IMR-90 (cell line): ENCODE data around the gene SOX8. TPM values are rescaled to one million over a fixed set of nuclear protein-coding genes. Genes with fewer than 3 reads are reported as not detected.

ENCODE experiments used
- ATAC-seq: fragments of 200-7000 bp; cut with Tn5 transposase; 2 replicates; pipeline ENCODE4 v1.9.1; 2020; ENCODE audit warnings: low read depth, mild to moderate bottlenecking, moderate library complexity
- BruUV-seq: library from RNA; stranded (reverse); fragments of 400-500 nt; replicated peaks from 2 replicates; lab custom pipeline; 2021; lab: Mats Ljungman, UMichigan
- CTCF ChIA-PET: fragments of 300-600 bp; formaldehyde crosslinking; extraction: SDS; loops from one replicate; lab custom pipeline; 2021; ENCODE audit warnings: antibody characterized with exemption; lab: Yijun Ruan, JAX
- POLR2A ChIA-PET: fragments of 300-600 bp; sonication (Branson Sonifier 250); formaldehyde crosslinking; loops from one replicate; lab custom pipeline; 2022; ENCODE audit warnings: antibody characterized with exemption; ENCODE audit not compliant: unreplicated experiment; lab: Charles Lee
- DNase-seq: peaks from one replicate; pipeline ENCODE4 v3.0.0; 2013
- H2AFZ ChIP-seq: replicated peaks from 2 replicates; pipeline ENCODE3; 2013; ENCODE audit warnings: low read length, mild to moderate bottlenecking; ENCODE audit not compliant: poor library complexity
- H2AK5ac ChIP-seq: 2 replicates; pipeline ENCODE4 v1.6.1; 2013; ENCODE audit warnings: low read depth, low read length, inconsistent platforms
- H2AK9ac ChIP-seq: replicated peaks from 2 replicates; pipeline ENCODE3; 2013; ENCODE audit warnings: mild to moderate bottlenecking, low read depth, low read length, moderate library complexity; ENCODE audit not compliant: poor library complexity
- H2BK120ac ChIP-seq: 2 replicates; pipeline ENCODE4 v1.6.1; 2013; ENCODE audit warnings: low read depth, low read length, inconsistent platforms
- H2BK15ac ChIP-seq: 3 replicates; pipeline ENCODE4 v1.6.1; 2013; ENCODE audit warnings: low read depth, low read length, inconsistent platforms
- H2BK20ac ChIP-seq: 2 replicates; pipeline ENCODE4 v1.6.1; 2013; ENCODE audit warnings: low read depth, mild to moderate bottlenecking, inconsistent platforms, low read length, moderate library complexity
- H2BK5ac ChIP-seq: 2 replicates; pipeline ENCODE4 v1.6.1; 2013; ENCODE audit warnings: mild to moderate bottlenecking, low read depth, low read length, inconsistent platforms; ENCODE audit not compliant: poor library complexity, severe bottlenecking
- H3K14ac ChIP-seq: replicated peaks from 2 replicates; pipeline ENCODE4 v1.6.1; 2013; ENCODE audit warnings: low read depth, low read length, inconsistent platforms
- H3K18ac ChIP-seq: 2 replicates; pipeline ENCODE4 v1.6.1; 2013; ENCODE audit warnings: low read depth, low read length, control low read depth
- H3K23ac ChIP-seq: 2 replicates; pipeline ENCODE4 v1.6.1; 2013; ENCODE audit warnings: low read depth, low read length, inconsistent platforms
- H3K27ac ChIP-seq: 2 replicates; pipeline ENCODE4 v1.5.1; 2013; ENCODE audit warnings: mild to moderate bottlenecking, control low read depth, low read length; ENCODE audit not compliant: insufficient read depth
- H3K27me3 ChIP-seq: 2 replicates; pipeline ENCODE4 v1.6.1; 2013; ENCODE audit warnings: low read length; ENCODE audit not compliant: control insufficient read depth, insufficient read depth
- H3K36me3 ChIP-seq: 2 replicates; pipeline ENCODE4 v1.6.1; 2013; ENCODE audit warnings: low read length, mixed read lengths; ENCODE audit not compliant: control insufficient read depth, insufficient read depth
- H3K4ac ChIP-seq: 2 replicates; pipeline ENCODE4 v1.6.1; 2013; ENCODE audit warnings: low read depth, low read length, inconsistent platforms
- H3K4me1 ChIP-seq: 2 replicates; pipeline ENCODE4 v1.6.1; 2013; ENCODE audit warnings: low read length, mixed read lengths; ENCODE audit not compliant: control insufficient read depth, insufficient read depth
- H3K4me2 ChIP-seq: 2 replicates; pipeline ENCODE4 v1.6.1; 2013; ENCODE audit warnings: low read depth, mild to moderate bottlenecking, control low read depth, low read length, moderate library complexity
- H3K4me3 ChIP-seq: 2 replicates; pipeline ENCODE4 v1.5.1; 2013; ENCODE audit warnings: low read depth, mild to moderate bottlenecking, control low read depth, low read length, moderate library complexity; ENCODE audit not compliant: insufficient read depth
- H3K56ac ChIP-seq: 2 replicates; pipeline ENCODE4 v1.6.1; 2013; ENCODE audit warnings: low read length, inconsistent platforms; ENCODE audit not compliant: insufficient read depth; ENCODE audit errors: extremely low read depth
- H3K79me1 ChIP-seq, 2 experiments: 2 replicates each; pipeline ENCODE4 v1.6.1; 2013; ENCODE audit warnings: low read length in 2 of 2, inconsistent platforms in 1 of 2, low read depth in 1 of 2
- H3K9ac ChIP-seq: 2 replicates; pipeline ENCODE4 v1.6.1; 2013; ENCODE audit warnings: low read depth, low read length, control low read depth
- H3K9me1 ChIP-seq: 2 replicates; pipeline ENCODE4 v1.6.1; 2013; ENCODE audit warnings: low read length, inconsistent platforms; ENCODE audit not compliant: insufficient read depth
- H3K9me3 ChIP-seq: 2 replicates; pipeline ENCODE4 v1.6.1; 2013; ENCODE audit warnings: low read length; ENCODE audit not compliant: control insufficient read depth, insufficient read depth
- H4K20me1 ChIP-seq: 2 replicates; pipeline ENCODE4 v1.6.1; 2013; ENCODE audit warnings: low read length, inconsistent platforms; ENCODE audit not compliant: insufficient read depth
- H4K5ac ChIP-seq: 2 replicates; pipeline ENCODE4 v1.6.1; 2013; ENCODE audit warnings: mild to moderate bottlenecking, low read depth, low read length, control low read depth
- H4K8ac ChIP-seq, 2 experiments: 2 replicates each; pipeline ENCODE4 v1.6.1; 2013; ENCODE audit warnings: low read depth in 2 of 2, low read length in 2 of 2, control low read depth in 1 of 2, inconsistent platforms in 1 of 2
- H4K91ac ChIP-seq: 2 replicates; pipeline ENCODE4 v1.6.1; 2013; ENCODE audit warnings: low read depth, low read length, inconsistent platforms; ENCODE audit not compliant: insufficient read depth
- BHLHE40 ChIP-seq: fragments of 150-350 bp; IDR thresholded peaks from 2 replicates; pipeline ENCODE4 v1.6.1; 2016; ENCODE audit warnings: mild to moderate bottlenecking, low read depth, low read length
- CEBPB ChIP-seq: IDR thresholded peaks from 2 replicates; pipeline ENCODE4 v1.6.1; 2012; ENCODE audit warnings: low read depth, low read length, improper control_type of control experiment
- CHD1 ChIP-seq: IDR thresholded peaks from 2 replicates; pipeline ENCODE4 v1.6.1; 2012; ENCODE audit warnings: low read depth, low read length, improper control_type of control experiment
- ELK1 ChIP-seq: fragments of 150-350 bp; IDR thresholded peaks from 2 replicates; pipeline ENCODE4 v1.6.1; 2016; ENCODE audit warnings: low read depth, mild to moderate bottlenecking, low read length, moderate library complexity, borderline replicate concordance
- FOS ChIP-seq: fragments of 150-350 bp; IDR thresholded peaks from 2 replicates; pipeline ENCODE4 v1.6.1; 2016; ENCODE audit warnings: low read depth, low read length
- MAZ ChIP-seq: IDR thresholded peaks from 2 replicates; pipeline ENCODE4 v1.6.1; 2012; ENCODE audit warnings: low read depth, mild to moderate bottlenecking, low read length, improper control_type of control experiment, moderate library complexity, borderline replicate concordance
- MXI1 ChIP-seq: IDR thresholded peaks from 2 replicates; pipeline ENCODE4 v1.6.1; 2012; ENCODE audit warnings: low read depth, mild to moderate bottlenecking, low read length, moderate library complexity, borderline replicate concordance
- POLR2A ChIP-seq: IDR thresholded peaks from 2 replicates; pipeline ENCODE4 v1.6.1; 2012; ENCODE audit warnings: mild to moderate bottlenecking, low read depth, low read length
- RCOR1 ChIP-seq: IDR thresholded peaks from 2 replicates; pipeline ENCODE4 v1.6.1; 2012; ENCODE audit warnings: mild to moderate bottlenecking, low read length, improper control_type of control experiment; ENCODE audit not compliant: insufficient replicate concordance
- RFX5 ChIP-seq: IDR thresholded peaks from 2 replicates; pipeline ENCODE4 v1.8.0; 2012; ENCODE audit warnings: low read depth, mild to moderate bottlenecking, low read length, moderate library complexity
- WGBS, 2 experiments: methylation state at CpG; one replicate each; pipeline versions ENCODE4 v1.1.5 to v1.1.7; 2013; ENCODE audit warnings: missing lambda C conversion rate in 2 of 2; ENCODE audit not compliant: insufficient read length in 1 of 2; ENCODE audit errors: extremely low coverage in 2 of 2; 5-methylcytosine and 5-hydroxymethylcytosine counted together
- dilution Hi-C: fragments of 300-500 bp; cut with HindIII; formaldehyde crosslinking; loops from one replicate; pipeline ENCODE4 v1.14.3; 2018; ENCODE audit warnings: low sequenced_read_pairs; ENCODE audit not compliant: unreplicated experiment
- in situ Hi-C: fragments of 300-500 bp; cut with MboI; formaldehyde crosslinking; loops from 3 replicates; pipeline ENCODE4 v1.14.3; 2019; ENCODE audit warnings: low sequenced_read_pairs, inconsistent platforms, mixed read lengths
- intact Hi-C: fragments of 100-400 bp; cut with micrococcal nuclease; formaldehyde crosslinking; loops from 2 replicates; pipeline ENCODE4 v1.10.0; 2022
- polyA plus RNA-seq, 3 experiments: library from polyadenylated mRNA; depleted of rRNA; stranded (reverse); fragments of >200 nt; gene quantifications; 2 replicates each; pipeline ENCODE4 v1.2.3, GENCODE V29; 2012; ENCODE audit warnings: low replicate concordance in 1 of 3
- total RNA-seq: library from RNA; depleted of rRNA; stranded (reverse); fragments of >200 nt; gene quantifications from 2 replicates; pipeline ENCODE4 v1.2.3, GENCODE V29; 2012
- TF ChIP-seq, protein P1 (sequence below): conservative IDR thresholded peaks from 2 replicates; pipeline ENCODE4 v1.5.1; 2012; ENCODE audit warnings: mild to moderate bottlenecking, low read depth, low read length, improper control_type of control experiment

SOX8 gene
- total and polyA plus RNA-seq, 2 of the 4 experiments (the other 2 are of a cell fraction) = under 0.01 to 0.26 TPM

- no peak overlapping the region for H2BK20ac ChIP-seq
- H4K20me1 ChIP-seq = no peaks in the 10 kb centered on the region; the same call in 1 of the 2 replicates
- no peak overlapping the region for H4K91ac ChIP-seq
- no peak overlapping the region for H3K14ac ChIP-seq
- no peak overlapping the region for H4K8ac ChIP-seq
- H3K79me1 ChIP-seq = no peaks in the 10 kb centered on the region
- no peak overlapping the region; the same call in 1 of the 2 replicates for H2BK120ac ChIP-seq
- H2AFZ ChIP-seq = peak overlapping the region; percentile 67
- no peaks in the 10 kb centered on the region for H3K36me3 ChIP-seq
- WGBS, 2 experiments = 77% methylated on average over 22 of the region's 46 CpGs; no CpG with 5 or more reads in 1 of the 2 experiments
- ATAC-seq (peak; percentile 91), DNase-seq (peak; percentile 81)
- peak overlapping the region; percentile 90 for H2AK9ac ChIP-seq
- dilution Hi-C loops (no loop called here), intact Hi-C loops (no loop called here), in situ Hi-C loops (no loop called here)
- H3K23ac ChIP-seq = no peak overlapping the region
- H3K56ac ChIP-seq = no peak overlapping the region
- H3K9me1 ChIP-seq = no peaks in the 10 kb centered on the region
- no peak overlapping the region for H3K4ac ChIP-seq
- peaks cover 45% of the 10 kb centered on the region; the same call in 1 of the 2 replicates for H3K27me3 ChIP-seq
- no peak overlapping the region for H3K18ac ChIP-seq
- ChIA-PET POLR2A (no interaction called here), CTCF (no interaction called here)
- H3K9me3 ChIP-seq = peaks cover 5% of the 10 kb centered on the region
- no peak overlapping the region for H2BK15ac ChIP-seq
- H3K27ac ChIP-seq = no peak overlapping the region
- H3K9ac ChIP-seq = no peak overlapping the region
- BruUV-seq = no TSS peak
- H3K4me1 ChIP-seq = peaks cover 7% of the 10 kb centered on the region
- TF ChIP-seq MXI1 (0 out of 2 replicates have a peak, but pooled peaks have one; percentile 26), CHD1 (no peak), MAZ (peak; percentile 9; the same call in 1 of the 2 replicates), ELK1 (no peak), FOS (peak; percentile 98), BHLHE40 (peak; percentile 90), POLR2A (no peak), RCOR1 (peak; percentile 59), RFX5 (no peak), CEBPB (no peak)
- TF ChIP-seq, protein P1, sequence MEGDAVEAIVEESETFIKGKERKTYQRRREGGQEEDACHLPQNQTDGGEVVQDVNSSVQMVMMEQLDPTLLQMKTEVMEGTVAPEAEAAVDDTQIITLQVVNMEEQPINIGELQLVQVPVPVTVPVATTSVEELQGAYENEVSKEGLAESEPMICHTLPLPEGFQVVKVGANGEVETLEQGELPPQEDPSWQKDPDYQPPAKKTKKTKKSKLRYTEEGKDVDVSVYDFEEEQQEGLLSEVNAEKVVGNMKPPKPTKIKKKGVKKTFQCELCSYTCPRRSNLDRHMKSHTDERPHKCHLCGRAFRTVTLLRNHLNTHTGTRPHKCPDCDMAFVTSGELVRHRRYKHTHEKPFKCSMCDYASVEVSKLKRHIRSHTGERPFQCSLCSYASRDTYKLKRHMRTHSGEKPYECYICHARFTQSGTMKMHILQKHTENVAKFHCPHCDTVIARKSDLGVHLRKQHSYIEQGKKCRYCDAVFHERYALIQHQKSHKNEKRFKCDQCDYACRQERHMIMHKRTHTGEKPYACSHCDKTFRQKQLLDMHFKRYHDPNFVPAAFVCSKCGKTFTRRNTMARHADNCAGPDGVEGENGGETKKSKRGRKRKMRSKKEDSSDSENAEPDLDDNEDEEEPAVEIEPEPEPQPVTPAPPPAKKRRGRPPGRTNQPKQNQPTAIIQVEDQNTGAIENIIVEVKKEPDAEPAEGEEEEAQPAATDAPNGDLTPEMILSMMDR = no peak
- no peak overlapping the region for H3K4me3 ChIP-seq
- no peak overlapping the region for H4K5ac ChIP-seq
- H3K4me2 ChIP-seq = peak overlapping the region; percentile 29; the same call in 1 of the 2 replicates
- H2AK5ac ChIP-seq = no peak overlapping the region
- H2BK5ac ChIP-seq = no peak overlapping the region
Observed at GRCh38 chr16:1002399-1003166, 21.0 kb downstream of the SOX8 start.
